NB4 (cell line): ENCODE results near the gene RAD1.
A peak's percentile ranks its signal among the peaks of the same experiment; 100 is the strongest.
"Not testable (repeated sequence)": the region's sequence is repeated elsewhere in the genome, so short reads cannot be mapped to it uniquely, and the experiment has no call there.

Experiments
- DNase-seq: peaks from one replicate; pipeline ENCODE4 v3.0.0; 2010; ENCODE audit warnings: low read depth
- H3K4me3 ChIP-seq: one replicate; pipeline ENCODE4 v1.5.1; 2011; ENCODE audit warnings: mild to moderate bottlenecking, low read depth, low read length, moderate library complexity
- MYC ChIP-seq: IDR thresholded peaks from 2 replicates; pipeline ENCODE4 v1.6.1; 2011; ENCODE audit warnings: low read depth, low read length
- POLR2A ChIP-seq: IDR thresholded peaks from 2 replicates; pipeline ENCODE4 v1.6.1; 2011; ENCODE audit warnings: mild to moderate bottlenecking; ENCODE audit not compliant: insufficient read length; ENCODE audit errors: extremely low read depth
- TF ChIP-seq, protein P1 (sequence below): IDR thresholded peaks from one replicate; pipeline ENCODE4 v1.5.1; 2012; ENCODE audit warnings: low read depth, low read length
- TF ChIP-seq, protein P2 (sequence below): IDR thresholded peaks from 2 replicates; pipeline ENCODE4 v1.6.1; 2011; ENCODE audit warnings: low read depth, low read length

The RAD1 gene

DNA sequence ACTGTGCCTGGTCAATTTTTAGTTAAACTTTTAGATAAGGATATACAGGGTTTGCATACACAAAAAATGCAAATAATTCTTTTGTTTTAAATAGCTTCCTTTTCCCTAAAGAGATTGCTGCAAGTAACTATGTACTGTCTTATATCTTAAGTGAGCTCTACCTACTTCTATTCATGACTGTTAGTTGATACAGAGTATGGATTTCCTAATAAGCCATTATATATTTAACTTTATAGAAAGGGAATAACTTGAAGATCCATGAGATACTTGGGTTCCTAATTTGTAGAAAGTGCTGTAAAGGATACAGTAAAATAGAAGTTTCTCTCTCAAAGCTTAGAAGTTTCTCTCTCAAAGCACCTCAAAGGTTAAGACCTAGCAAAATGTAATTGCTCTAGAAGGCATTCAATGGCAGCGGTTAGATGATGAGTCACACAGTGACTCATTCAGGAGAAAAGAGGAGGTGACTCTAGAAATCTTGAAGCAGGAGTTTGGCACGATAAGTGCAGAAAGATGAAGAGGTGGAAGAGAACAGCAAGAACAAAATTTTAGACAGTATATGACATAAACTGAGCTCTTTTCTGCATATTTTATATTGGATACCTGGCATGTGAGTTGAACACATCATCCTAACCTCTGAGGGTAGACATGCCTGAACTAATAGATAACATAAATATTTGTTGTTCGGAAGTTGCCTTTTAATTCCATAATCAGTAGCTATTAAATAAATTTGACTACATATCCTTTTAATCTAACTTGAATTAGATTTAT lies 8.6 kb upstream of the RAD1 start:
- DNase-seq: peak; percentile 85
- TF ChIP-seq, protein P1, sequence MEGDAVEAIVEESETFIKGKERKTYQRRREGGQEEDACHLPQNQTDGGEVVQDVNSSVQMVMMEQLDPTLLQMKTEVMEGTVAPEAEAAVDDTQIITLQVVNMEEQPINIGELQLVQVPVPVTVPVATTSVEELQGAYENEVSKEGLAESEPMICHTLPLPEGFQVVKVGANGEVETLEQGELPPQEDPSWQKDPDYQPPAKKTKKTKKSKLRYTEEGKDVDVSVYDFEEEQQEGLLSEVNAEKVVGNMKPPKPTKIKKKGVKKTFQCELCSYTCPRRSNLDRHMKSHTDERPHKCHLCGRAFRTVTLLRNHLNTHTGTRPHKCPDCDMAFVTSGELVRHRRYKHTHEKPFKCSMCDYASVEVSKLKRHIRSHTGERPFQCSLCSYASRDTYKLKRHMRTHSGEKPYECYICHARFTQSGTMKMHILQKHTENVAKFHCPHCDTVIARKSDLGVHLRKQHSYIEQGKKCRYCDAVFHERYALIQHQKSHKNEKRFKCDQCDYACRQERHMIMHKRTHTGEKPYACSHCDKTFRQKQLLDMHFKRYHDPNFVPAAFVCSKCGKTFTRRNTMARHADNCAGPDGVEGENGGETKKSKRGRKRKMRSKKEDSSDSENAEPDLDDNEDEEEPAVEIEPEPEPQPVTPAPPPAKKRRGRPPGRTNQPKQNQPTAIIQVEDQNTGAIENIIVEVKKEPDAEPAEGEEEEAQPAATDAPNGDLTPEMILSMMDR: no peak
- no peak for TF ChIP-seq POLR2A
- 0 out of 2 replicates have a peak, but pooled peaks have one; percentile 34 for TF ChIP-seq MYC
- TF ChIP-seq, protein P2, sequence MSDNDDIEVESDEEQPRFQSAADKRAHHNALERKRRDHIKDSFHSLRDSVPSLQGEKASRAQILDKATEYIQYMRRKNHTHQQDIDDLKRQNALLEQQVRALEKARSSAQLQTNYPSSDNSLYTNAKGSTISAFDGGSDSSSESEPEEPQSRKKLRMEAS: no peak
- no peak overlapping the region for H3K4me3 ChIP-seq

DNA sequence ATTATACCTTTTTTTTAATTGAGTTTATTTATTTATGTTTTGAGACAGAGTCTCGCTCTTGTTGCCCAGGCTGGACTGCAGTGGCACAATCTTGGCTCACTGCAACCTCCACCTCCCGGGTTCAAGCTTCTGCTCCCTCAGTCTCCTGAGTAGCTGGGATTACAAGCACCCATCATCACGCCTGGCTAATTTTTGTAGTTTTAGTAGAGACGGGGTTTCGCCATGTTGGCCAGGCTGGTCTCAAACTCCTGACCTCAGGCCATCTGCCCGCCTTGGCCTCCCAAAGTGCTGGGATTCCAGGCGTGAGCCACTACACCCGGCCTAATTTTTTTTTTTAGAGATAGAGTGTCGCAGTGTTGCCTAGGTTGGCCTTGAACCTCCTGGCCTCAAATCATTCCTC lies 8.0 kb upstream of the RAD1 start:
- DNase-seq, H3K4me3 ChIP-seq: not testable (repeated sequence)

DNA sequence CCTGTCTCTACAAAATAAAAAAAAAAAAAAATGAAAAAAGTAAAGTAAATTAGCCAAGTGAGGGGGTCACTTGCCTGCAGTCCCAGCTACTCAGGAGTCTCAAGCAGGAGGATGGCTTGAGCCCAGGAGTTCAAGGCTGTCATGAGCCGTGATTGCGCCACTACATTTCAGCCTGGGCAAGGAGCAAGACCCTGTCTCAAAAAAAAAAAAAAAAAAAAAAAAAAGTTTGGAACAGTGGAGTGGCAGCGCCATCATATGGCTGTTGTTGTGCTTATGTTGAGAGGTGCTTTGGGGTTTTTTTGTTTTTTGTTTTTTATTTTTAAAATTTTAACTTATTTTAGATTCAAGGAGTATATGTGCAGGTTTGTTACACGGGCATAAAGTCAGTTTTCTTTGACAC lies 3.8 kb upstream of the RAD1 start:
- TF ChIP-seq MYC: no peak
- TF ChIP-seq, protein P2: no peak
- TF ChIP-seq, protein P1: peak; percentile 4
- peak; percentile 50 for DNase-seq
- H3K4me3 ChIP-seq: no peak overlapping the region

DNA sequence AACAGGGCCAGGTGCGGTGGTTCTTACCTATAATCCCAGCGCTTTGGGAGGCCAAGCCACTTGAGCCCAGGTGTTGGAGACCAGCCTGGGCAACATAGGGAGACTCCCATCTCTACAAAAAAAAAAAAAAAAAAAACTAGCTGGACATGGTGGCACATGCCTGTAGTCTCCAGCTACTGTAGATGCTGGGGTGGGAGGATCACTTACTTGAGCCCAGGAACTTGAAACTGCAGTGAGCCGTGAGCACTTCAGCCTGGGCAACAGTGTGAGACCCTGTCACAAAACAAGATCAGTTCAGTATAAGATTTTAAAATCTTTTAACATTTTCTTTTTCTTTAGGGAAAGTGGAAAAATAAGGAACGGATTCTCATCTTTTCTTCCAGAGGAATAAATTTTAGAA lies 2.7 kb upstream of the RAD1 start:
- H3K4me3 ChIP-seq: peak overlapping the region; percentile 99

DNA sequence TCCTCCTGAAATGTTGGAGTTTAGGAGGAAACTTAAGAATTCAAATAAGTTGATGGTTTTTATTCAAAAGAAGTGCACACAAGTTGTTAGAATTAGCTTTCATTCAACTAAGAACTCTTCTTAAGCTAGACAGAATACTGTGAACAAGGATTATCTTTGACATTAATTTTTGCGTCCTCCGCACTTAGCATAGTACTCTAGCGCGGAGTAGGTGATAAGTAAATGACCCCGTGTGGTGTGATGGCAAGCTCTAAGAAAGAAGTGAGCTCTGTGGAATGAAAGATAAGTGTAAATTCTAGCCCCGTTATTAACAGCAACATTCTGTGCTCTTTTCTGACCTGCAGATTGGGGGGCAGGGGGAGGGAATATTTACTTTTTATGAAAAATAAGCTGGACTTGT lies 1.2 kb upstream of the RAD1 start:
- TF ChIP-seq, protein P2: no peak
- TF ChIP-seq POLR2A (no peak), MYC (no peak)
- TF ChIP-seq, protein P1: no peak
- no peak for DNase-seq
- peak overlapping the region; percentile 99 for H3K4me3 ChIP-seq

More for the DNA sequence above, 2.7 kb upstream of the RAD1 start:
- DNase-seq: peak; percentile 31
- TF ChIP-seq MYC: no peak

DNA sequence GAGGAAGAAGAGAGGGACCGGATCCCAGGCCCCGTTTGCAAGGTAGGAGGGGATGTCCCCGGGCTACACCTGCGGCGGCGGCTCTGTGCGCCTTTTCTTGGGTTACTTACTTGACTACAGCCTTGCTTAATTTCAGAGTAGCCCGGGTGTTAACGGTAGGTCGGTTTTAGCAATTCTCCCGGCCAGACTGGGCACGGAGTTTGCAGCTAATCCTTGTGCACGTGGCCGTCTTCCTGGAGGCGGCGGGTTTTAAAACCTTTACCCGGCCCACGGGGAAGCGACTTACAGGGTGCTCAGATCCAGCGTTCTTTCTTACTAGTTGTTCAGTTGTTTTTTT lies 520 bp upstream of the RAD1 start:
- peak; percentile 40 for DNase-seq
- peak overlapping the region; percentile 99 for H3K4me3 ChIP-seq
- TF ChIP-seq, protein P1: no peak
- TF ChIP-seq, protein P2: peak; percentile 83

DNA sequence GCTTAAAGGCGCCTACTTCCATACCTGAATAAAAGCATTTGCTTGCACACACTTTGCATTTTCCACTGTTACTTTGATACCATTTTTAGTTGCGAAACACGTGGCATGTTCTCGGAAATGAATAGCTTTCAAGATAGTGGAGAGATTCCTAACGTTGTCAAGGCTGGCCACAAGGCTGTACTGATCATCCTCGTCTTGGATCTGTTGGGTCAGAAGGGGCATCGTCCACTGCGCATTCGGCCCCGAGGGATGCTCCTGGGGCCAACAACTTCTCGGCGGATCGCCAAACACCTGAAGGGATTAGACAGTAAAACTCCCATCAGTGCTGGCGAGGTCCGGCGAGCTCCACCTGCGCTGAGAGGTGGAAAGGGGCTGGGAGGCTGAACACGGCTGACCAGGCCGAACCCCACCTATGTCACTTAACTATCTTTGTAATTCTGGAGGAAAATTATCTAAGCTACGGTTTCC lies 599 bp downstream of the RAD1 start:
- DNase-seq: peak; percentile 53
- peak overlapping the region; percentile 99 for H3K4me3 ChIP-seq
- TF ChIP-seq POLR2A: no peak
- TF ChIP-seq, protein P1: no peak
- TF ChIP-seq, protein P2: peak; percentile 93
- peak; percentile 58; the same call in 1 of the 2 replicates for TF ChIP-seq MYC
